Urinary bladder (tissue), 4 donors: ENCODE measurements around the gene MANBA. TPM values are rescaled to one million over a fixed set of nuclear protein-coding genes. Genes with fewer than 3 reads are reported as not detected.

Source experiments
- DNase-seq: peaks from one replicate; pipeline ENCODE4 v3.0.0-alpha.2; 2015; ENCODE audit errors: extremely low spot score
- H3K27ac ChIP-seq: one replicate; pipeline ENCODE4 v1.5.1; 2013; ENCODE audit warnings: low read depth, mild to moderate bottlenecking, moderate library complexity
- H3K36me3 ChIP-seq: one replicate; pipeline ENCODE4 v1.6.1; 2013; ENCODE audit warnings: mild to moderate bottlenecking, moderate library complexity; ENCODE audit not compliant: insufficient read depth
- H3K4me1 ChIP-seq: one replicate; pipeline ENCODE4 v1.6.1; 2013; ENCODE audit warnings: mild to moderate bottlenecking, moderate library complexity; ENCODE audit not compliant: insufficient read depth
- H3K4me3 ChIP-seq: one replicate; pipeline ENCODE4 v1.5.1; 2013; ENCODE audit warnings: low read depth, low read length
- WGBS: extraction: QIAGEN DNeasy Blood & Tissue Kit; methylation state at CpG from one replicate; pipeline ENCODE4 v1.1.7; 2013; 5-methylcytosine and 5-hydroxymethylcytosine counted together
- polyA plus RNA-seq: library from polyadenylated mRNA; stranded (reverse); fragments of 200-250 nt; gene quantifications from one replicate; pipeline ENCODE4 v1.2.3, GENCODE V29; 2013
- total RNA-seq: library from RNA; depleted of rRNA; stranded (reverse); fragments of >200 nt; gene quantifications from one replicate; pipeline ENCODE4 v1.2.3, GENCODE V29; 2014
- donor health status: healthy with polysubstance abuse.
- donor health status: healthy.

Gene MANBA
- total and polyA plus RNA-seq, 2 donors = 23.3 to 62.2 TPM

GRCh38 chr4:102606846-102607450 lies 153.8 kb downstream of the MANBA start:
- WGBS = 87% methylated on average over 7 of the region's 7 CpGs
- no peak for DNase-seq
- H3K27ac ChIP-seq = no peak overlapping the region
- peaks cover 17% of the 10 kb centered on the region for H3K36me3 ChIP-seq
- no peaks in the 10 kb centered on the region for H3K4me1 ChIP-seq
- no peak overlapping the region for H3K4me3 ChIP-seq

DNA sequence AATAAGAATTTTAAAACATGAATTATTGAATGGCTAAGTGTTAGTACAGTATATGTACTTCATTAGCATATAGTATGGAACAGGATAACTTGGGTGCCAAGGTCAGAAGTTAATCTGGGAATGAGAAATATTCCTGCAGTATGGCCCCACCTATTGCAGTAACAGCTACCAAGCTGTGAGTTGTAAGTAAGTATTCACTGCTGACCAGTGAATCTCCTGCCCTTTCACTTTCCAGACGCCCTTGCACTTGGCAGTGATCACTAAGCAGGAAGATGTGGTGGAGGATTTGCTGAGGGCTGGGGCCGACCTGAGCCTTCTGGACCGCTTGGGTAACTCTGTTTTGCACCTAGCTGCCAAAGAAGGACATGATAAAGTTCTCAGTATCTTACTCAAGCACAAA lies 154.5 kb downstream of the MANBA start:
- Histone ChIP-seq H3K4me3 (no peak overlapping the region), H3K27ac (no peak overlapping the region), H3K36me3 (peaks cover 10% of the 10 kb centered on the region), H3K4me1 (no peaks in the 10 kb centered on the region)
- DNase-seq = no peak
- 87% methylated on average over 3 of the region's 3 CpGs for WGBS

DNA sequence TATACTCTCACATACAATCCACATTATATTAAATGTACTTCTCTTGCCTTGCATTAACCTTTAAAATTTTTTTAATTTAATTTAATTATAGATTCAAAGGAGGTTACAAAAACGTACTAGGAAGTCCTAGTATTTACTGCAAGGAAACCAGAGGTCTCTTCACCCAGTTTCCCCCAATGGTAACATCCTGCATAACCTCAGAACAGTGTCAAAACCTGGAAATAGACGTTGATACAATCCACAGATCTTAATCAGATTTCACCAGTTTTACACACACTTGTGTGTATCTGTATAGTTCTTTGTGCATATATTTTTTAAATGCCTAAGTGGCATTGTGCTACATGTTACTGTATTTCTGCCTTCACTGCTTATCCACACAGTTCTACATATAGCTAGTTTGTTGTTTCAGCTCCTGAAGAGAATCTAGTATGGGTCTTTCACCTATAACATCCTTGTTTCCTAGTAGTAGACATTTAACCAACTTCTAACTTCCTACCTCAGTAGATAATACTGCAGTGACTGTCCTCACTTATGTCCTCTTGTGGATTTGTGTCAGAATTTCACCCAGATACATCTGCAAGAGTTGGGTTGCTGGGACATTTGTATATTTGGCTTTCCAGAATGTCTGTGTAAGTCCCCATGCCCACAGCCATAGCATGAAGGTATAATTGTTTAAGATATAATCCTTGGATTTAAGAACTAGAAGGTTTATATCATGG lies 156.4 kb downstream of the MANBA start:
- no peak overlapping the region for H3K4me3 ChIP-seq
- WGBS = 79% methylated on average over 2 of the region's 2 CpGs
- H3K27ac ChIP-seq = no peak overlapping the region
- H3K4me1 ChIP-seq = no peaks in the 10 kb centered on the region
- H3K36me3 ChIP-seq = peaks cover 9% of the 10 kb centered on the region
- DNase-seq = no peak

GRCh38 chr4:102601586-102602227 lies 159.1 kb downstream of the MANBA start:
- 76% methylated on average over 8 of the region's 8 CpGs for WGBS
- Histone ChIP-seq H3K4me1 (no peaks in the 10 kb centered on the region), H3K36me3 (peaks cover 2% of the 10 kb centered on the region), H3K27ac (no peak overlapping the region), H3K4me3 (no peak overlapping the region)
- DNase-seq = no peak

GRCh38 chr4:102600689-102601088 lies 160.1 kb downstream of the MANBA start:
- no peak for DNase-seq
- Histone ChIP-seq H3K36me3 (peaks cover 2% of the 10 kb centered on the region), H3K4me1 (no peaks in the 10 kb centered on the region), H3K27ac (no peak overlapping the region), H3K4me3 (no peak overlapping the region)

DNA sequence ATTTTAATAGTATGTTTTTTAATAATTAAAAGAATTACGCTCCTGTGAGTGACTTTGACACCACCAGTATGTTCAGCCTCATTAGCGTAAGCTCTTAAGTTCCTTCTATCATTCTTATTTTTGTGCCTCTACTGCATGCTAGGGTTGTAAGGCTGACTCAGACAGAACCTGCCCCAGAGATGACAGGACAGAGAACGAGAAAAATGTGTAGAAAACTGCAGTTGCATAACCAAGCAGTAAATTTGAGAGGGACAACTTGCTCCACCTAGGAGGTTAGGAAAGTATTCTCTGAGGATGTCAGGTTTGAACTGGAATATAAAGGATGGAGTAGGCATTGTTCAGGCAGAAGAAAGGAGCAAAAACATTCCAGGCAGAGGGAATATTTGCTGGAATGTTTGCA lies 160.9 kb downstream of the MANBA start:
- DNase-seq = no peak
- H3K4me3 ChIP-seq = no peak overlapping the region
- no peaks in the 10 kb centered on the region for H3K4me1 ChIP-seq
- 81% methylated on average over 3 of the region's 3 CpGs for WGBS
- no peaks in the 10 kb centered on the region for H3K36me3 ChIP-seq
- H3K27ac ChIP-seq = no peak overlapping the region

- Histone ChIP-seq H3K4me1 (no peaks in the 10 kb centered on the region), H3K36me3 (peaks cover 3% of the 10 kb centered on the region), H3K27ac (no peak overlapping the region), H3K4me3 (no peak overlapping the region)
- no peak for DNase-seq
- 48% methylated on average over 4 of the region's 4 CpGs for WGBS
These were observed 161.3 kb downstream of the MANBA start for GRCh38 chr4:102599455-102599854.

DNA sequence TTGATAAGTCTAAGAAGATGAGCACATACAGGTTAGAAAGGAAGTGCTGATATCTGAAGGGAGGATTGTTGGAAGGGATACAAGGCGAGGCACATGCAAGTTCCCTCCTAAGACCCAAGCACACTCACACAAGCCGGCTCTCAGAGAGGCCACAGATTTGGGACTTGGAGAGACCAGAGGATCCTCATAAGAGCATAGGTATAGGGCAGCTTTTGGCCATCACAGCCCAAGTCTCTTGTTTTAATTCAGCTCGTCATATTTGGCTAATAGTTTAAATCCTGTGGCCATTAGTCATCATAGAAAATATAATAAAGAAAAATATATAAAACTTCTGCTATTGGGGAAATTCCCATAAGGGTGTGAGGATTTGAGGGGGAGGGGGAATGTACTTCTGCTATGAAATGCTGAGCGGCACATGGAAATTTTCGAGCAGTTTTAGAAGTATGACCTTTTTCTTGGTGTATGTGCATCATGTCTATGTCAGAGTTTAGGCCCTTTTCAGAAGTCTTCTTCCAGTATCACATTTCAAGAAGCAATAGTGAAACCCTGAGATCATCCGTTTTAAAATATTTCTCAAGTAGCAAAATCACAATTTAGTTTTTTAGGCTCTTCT lies 161.9 kb downstream of the MANBA start:
- Histone ChIP-seq H3K4me1 (no peaks in the 10 kb centered on the region), H3K4me3 (no peak overlapping the region), H3K36me3 (peaks cover 4% of the 10 kb centered on the region), H3K27ac (no peak overlapping the region)
- DNase-seq = no peak
- WGBS = 67% methylated on average over 6 of the region's 6 CpGs

DNA sequence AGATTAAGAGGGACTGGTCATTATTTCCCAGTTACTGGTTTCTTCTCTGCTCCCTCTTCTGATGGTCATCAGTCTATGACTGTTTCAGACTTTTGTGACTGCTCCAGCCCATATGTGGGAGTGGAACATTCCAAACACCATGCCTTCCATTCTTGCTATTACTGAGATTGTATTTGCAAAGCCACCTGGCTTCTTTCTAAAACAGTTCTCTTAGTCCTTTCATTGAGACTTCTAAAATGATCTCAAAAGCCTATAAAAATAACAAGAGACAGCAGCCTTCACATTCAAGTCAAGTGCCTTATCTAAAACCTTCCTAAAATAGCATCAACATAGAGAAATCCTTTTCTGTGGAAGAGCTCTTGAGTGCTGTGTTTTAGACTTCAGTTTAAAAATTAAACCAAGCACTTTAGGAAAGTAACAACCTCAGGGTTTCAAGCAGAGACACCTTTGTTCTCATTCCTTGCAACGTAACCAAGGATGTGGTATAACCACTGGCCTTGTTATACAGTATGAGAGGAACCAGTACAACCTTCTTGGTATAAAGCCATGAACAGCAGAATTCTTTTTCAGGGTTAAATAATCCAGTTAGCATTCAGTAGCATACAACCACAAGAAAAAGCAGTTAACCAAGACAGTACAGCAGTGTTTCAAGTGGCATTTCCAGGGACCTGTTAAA lies 162.5 kb downstream of the MANBA start:
- no peak for DNase-seq
- peaks cover 4% of the 10 kb centered on the region for H3K36me3 ChIP-seq
- WGBS = 48% methylated on average over 1 of the region's 1 CpG
- H3K4me1 ChIP-seq = no peaks in the 10 kb centered on the region
- H3K4me3 ChIP-seq = no peak overlapping the region
- no peak overlapping the region for H3K27ac ChIP-seq

GRCh38 chr4:102596532-102596931 lies 164.2 kb downstream of the MANBA start:
- DNase-seq = no peak
- Histone ChIP-seq H3K4me1 (no peaks in the 10 kb centered on the region), H3K36me3 (peaks cover 4% of the 10 kb centered on the region), H3K27ac (no peak overlapping the region), H3K4me3 (no peak overlapping the region)
- 80% methylated on average over 4 of the region's 4 CpGs for WGBS

DNA sequence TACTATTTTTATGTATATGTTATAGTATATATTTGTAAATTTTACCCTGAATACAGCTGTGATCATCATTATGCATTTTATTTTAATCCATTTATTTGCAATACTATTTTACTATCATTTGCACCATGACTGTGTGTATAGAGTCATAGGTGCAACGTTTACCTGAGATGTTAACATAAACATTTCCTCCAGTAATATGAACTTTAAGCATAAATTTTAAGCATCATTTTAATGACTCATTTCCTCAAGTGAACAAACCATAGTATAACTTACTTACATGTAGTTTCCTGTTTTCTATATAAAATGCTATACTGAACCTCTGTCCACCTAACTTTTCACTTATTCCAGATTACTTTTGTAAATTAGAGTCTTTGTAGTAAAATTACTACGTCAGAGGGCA lies 166.8 kb downstream of the MANBA start:
- Histone ChIP-seq H3K4me1 (no peaks in the 10 kb centered on the region), H3K4me3 (no peak overlapping the region), H3K36me3 (peaks cover 4% of the 10 kb centered on the region), H3K27ac (no peak overlapping the region)
- no peak for DNase-seq
- 77% methylated on average over 2 of the region's 2 CpGs for WGBS

- H3K36me3 ChIP-seq = peaks cover 4% of the 10 kb centered on the region
- no peak overlapping the region for H3K4me3 ChIP-seq
- WGBS = 94% methylated on average over 7 of the region's 7 CpGs
- H3K27ac ChIP-seq = no peak overlapping the region
- H3K4me1 ChIP-seq = no peaks in the 10 kb centered on the region
- DNase-seq = no peak
These were observed 167.6 kb downstream of the MANBA start for GRCh38 chr4:102593147-102593546.

- DNase-seq = no peak
These were observed 168.5 kb downstream of the MANBA start for GRCh38 chr4:102592256-102592655.

More at GRCh38 chr4:102592256-102592655, 168.5 kb downstream of the MANBA start:
- Histone ChIP-seq H3K4me3 (no peak overlapping the region), H3K4me1 (no peaks in the 10 kb centered on the region), H3K27ac (no peak overlapping the region), H3K36me3 (peaks cover 4% of the 10 kb centered on the region)
